ENCODE data around the gene ZDHHC8. TPM values are rescaled to one million over a fixed set of nuclear protein-coding genes. Genes with fewer than 3 reads are reported as not detected.

The ZDHHC8 gene
- total RNA-seq, 4 donors from 2014 or later = 26.0 to 64.2 (median 34.9) TPM

- no peak overlapping the region for H3K4me3 ChIP-seq
- DNase-seq (ENCODE audit: low spot score in 2 of 2) = no peak
- TF ChIP-seq POLR2A (IDR thresholded peaks at IDR 0.05) = no peak
- TF ChIP-seq POLR2AphosphoS5 (IDR thresholded peaks at IDR 0.05) = no peak
- no peak for TF ChIP-seq CTCF (IDR thresholded peaks at IDR 0.05)
- no peak for TF ChIP-seq EP300 (IDR thresholded peaks at IDR 0.05)
- H3K36me3 ChIP-seq = peaks cover 62% of the 10 kb centered on the region
- H3K4me1 ChIP-seq = no peaks in the 10 kb centered on the region
- WGBS = 93% methylated on average over 7 of the region's 21 CpGs
- H3K27me3 ChIP-seq = no peaks in the 10 kb centered on the region
- H3K9me3 ChIP-seq = no peaks in the 10 kb centered on the region
- no peak overlapping the region for H3K27ac ChIP-seq
These were observed 14.2 kb downstream of the ZDHHC8 start for GRCh38 chr22:20145832-20146223.

GRCh38 chr22:20146777-20147176 lies 15.2 kb downstream of the ZDHHC8 start:
- Histone ChIP-seq H3K4me1 (no peaks in the 10 kb centered on the region), H3K9me3 (no peaks in the 10 kb centered on the region), H3K4me3 (no peak overlapping the region), H3K27ac (no peak overlapping the region), H3K36me3 (peaks cover 54% of the 10 kb centered on the region), H3K27me3 (no peaks in the 10 kb centered on the region)
- no peak for TF ChIP-seq POLR2A (IDR thresholded peaks at IDR 0.05)
- no peak for TF ChIP-seq EP300 (IDR thresholded peaks at IDR 0.05)
- no peak for TF ChIP-seq POLR2AphosphoS5 (IDR thresholded peaks at IDR 0.05)
- TF ChIP-seq CTCF (IDR thresholded peaks at IDR 0.05) = no peak
- 78% methylated on average over 5 of the region's 22 CpGs for WGBS
- DNase-seq (ENCODE audit: low spot score in 2 of 2) = no peak

GRCh38 chr22:20147237-20147988 lies 15.8 kb downstream of the ZDHHC8 start:
- WGBS = 92% methylated on average over 3 of the region's 14 CpGs
- no peak for DNase-seq (ENCODE audit: low spot score in 2 of 2)
- Histone ChIP-seq H3K4me1 (no peaks in the 10 kb centered on the region), H3K4me3 (no peak overlapping the region), H3K27me3 (no peaks in the 10 kb centered on the region), H3K36me3 (peaks cover 48% of the 10 kb centered on the region), H3K27ac (no peak overlapping the region), H3K9me3 (no peaks in the 10 kb centered on the region)
- TF ChIP-seq POLR2AphosphoS5 (IDR thresholded peaks at IDR 0.05) = no peak
- TF ChIP-seq EP300 (IDR thresholded peaks at IDR 0.05) = no peak
- no peak for TF ChIP-seq CTCF (IDR thresholded peaks at IDR 0.05)

GRCh38 chr22:20148414-20148813 lies 16.8 kb downstream of the ZDHHC8 start:
- no peaks in the 10 kb centered on the region for H3K4me1 ChIP-seq

More at GRCh38 chr22:20148414-20148813, 16.8 kb downstream of the ZDHHC8 start:
- no peak for TF ChIP-seq POLR2A (IDR thresholded peaks at IDR 0.05)
- TF ChIP-seq POLR2AphosphoS5 (IDR thresholded peaks at IDR 0.05) = no peak
- no peak for TF ChIP-seq CTCF (IDR thresholded peaks at IDR 0.05)
- no peak for TF ChIP-seq EP300 (IDR thresholded peaks at IDR 0.05)
- Histone ChIP-seq H3K9me3 (no peaks in the 10 kb centered on the region), H3K27ac (no peak overlapping the region), H3K36me3 (peaks cover 39% of the 10 kb centered on the region), H3K27me3 (no peaks in the 10 kb centered on the region), H3K4me3 (no peak overlapping the region)
- WGBS = 100% methylated on average over 1 of the region's 18 CpGs
- no peak for DNase-seq (ENCODE audit: low spot score in 2 of 2)
